ENCODE results near the gene GRM4.
"Not testable (repeated sequence)": the region's sequence is repeated elsewhere in the genome, so short reads cannot be mapped to it uniquely, and the experiment has no call there.

DNA sequence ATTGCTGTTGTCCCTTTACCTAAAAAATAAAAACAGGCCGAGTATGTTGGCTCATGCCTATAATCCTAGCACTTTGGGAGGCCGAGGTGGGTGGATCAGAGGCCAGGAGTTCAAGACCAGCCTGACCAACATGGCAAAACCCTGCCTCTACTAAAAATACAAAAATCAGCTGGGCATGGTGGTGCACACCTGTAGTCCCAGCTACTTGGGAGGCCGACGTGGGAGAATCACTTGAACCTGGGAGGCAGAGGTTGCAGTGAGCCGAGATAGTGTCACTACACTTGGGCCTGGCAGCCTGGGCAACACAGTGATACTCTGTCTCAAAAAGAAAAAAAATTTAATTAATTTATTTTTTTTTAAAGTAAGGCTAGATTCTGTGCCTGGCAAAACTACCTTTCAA lies 38.8 kb upstream of the GRM4 start:
- not testable (repeated sequence) for TF ChIP-seq RAD21 (IDR thresholded peaks at IDR 0.05; ENCODE audit: low read length); RFX5 (IDR thresholded peaks at IDR 0.05; ENCODE audit: low read length); EP300 (IDR thresholded peaks at IDR 0.05; ENCODE audit: borderline replicate concordance in 1 of 2, low read depth in 1 of 2, low read length in 1 of 2); GABPA (IDR thresholded peaks at IDR 0.05; ENCODE audit: low read depth); FOXM1 (IDR thresholded peaks at IDR 0.05; ENCODE audit: low read depth); TEAD4 (IDR thresholded peaks at IDR 0.05; ENCODE audit: borderline replicate concordance, insufficient read depth); RXRA (IDR thresholded peaks at IDR 0.05; ENCODE audit: borderline replicate concordance, low read depth); RCOR1 (IDR thresholded peaks at IDR 0.05; ENCODE audit: low read length); YY1 (IDR thresholded peaks at IDR 0.05; ENCODE audit: low read depth)
- TF ChIP-seq, protein P1, sequence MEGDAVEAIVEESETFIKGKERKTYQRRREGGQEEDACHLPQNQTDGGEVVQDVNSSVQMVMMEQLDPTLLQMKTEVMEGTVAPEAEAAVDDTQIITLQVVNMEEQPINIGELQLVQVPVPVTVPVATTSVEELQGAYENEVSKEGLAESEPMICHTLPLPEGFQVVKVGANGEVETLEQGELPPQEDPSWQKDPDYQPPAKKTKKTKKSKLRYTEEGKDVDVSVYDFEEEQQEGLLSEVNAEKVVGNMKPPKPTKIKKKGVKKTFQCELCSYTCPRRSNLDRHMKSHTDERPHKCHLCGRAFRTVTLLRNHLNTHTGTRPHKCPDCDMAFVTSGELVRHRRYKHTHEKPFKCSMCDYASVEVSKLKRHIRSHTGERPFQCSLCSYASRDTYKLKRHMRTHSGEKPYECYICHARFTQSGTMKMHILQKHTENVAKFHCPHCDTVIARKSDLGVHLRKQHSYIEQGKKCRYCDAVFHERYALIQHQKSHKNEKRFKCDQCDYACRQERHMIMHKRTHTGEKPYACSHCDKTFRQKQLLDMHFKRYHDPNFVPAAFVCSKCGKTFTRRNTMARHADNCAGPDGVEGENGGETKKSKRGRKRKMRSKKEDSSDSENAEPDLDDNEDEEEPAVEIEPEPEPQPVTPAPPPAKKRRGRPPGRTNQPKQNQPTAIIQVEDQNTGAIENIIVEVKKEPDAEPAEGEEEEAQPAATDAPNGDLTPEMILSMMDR (IDR thresholded peaks at IDR 0.05): not testable (repeated sequence)

Measured in SK-N-SH (cell line).